BLaER1 treated with 17β-estradiol and CSF1 and Interleukin-3, amounts not matched to agents 10 nM and 100 nM (cell line): Measurements from ENCODE around the gene DUSP5.
"Not testable (repeated sequence)": the region's sequence is repeated elsewhere in the genome, so short reads cannot be mapped to it uniquely, and the experiment has no call there.

Source experiments
- H3K27ac ChIP-seq, 11 experiments: shearing (Covaris generic); formaldehyde crosslinking; 2 replicates each; pipeline ENCODE4 v1.8.1; 2022
- H3K27me3 ChIP-seq, 11 experiments: shearing (Covaris generic); formaldehyde crosslinking; 2 replicates each; pipeline ENCODE4 v1.8.1; 2022
- H3K36me3 ChIP-seq, 11 experiments: shearing (Covaris generic); formaldehyde crosslinking; 2 replicates each; pipeline ENCODE4 v1.8.1; 2022
- H3K4me1 ChIP-seq, 10 experiments: shearing (Covaris generic); formaldehyde crosslinking; 2 replicates each; pipeline ENCODE4 v1.8.1; 2022
- H3K4me2 ChIP-seq, 11 experiments: shearing (Covaris generic); formaldehyde crosslinking; 2 replicates each; pipeline ENCODE4 v1.8.1; 2022
- H3K4me3 ChIP-seq, 10 experiments: shearing (Covaris generic); formaldehyde crosslinking; 2 replicates each; pipeline ENCODE4 v1.8.1; 2022
- H3K9ac ChIP-seq, 11 experiments: shearing (Covaris generic); formaldehyde crosslinking; 2 replicates each; pipeline ENCODE4 v1.8.1; 2022
- H3K9me3 ChIP-seq, 11 experiments: shearing (Covaris generic); formaldehyde crosslinking; replicated peaks in 1 of 11; 2 replicates each; pipeline ENCODE4 v1.8.1; 2022
- H4K20me1 ChIP-seq, 11 experiments: shearing (Covaris generic); formaldehyde crosslinking; 2 replicates each; pipeline ENCODE4 v1.8.1; 2022
- Cebpa-rat ChIP-seq, 11 experiments: shearing (Covaris generic); IDR thresholded peaks; 2 replicates each; pipeline ENCODE4 v1.8.1; 2022

The DUSP5 gene

DNA sequence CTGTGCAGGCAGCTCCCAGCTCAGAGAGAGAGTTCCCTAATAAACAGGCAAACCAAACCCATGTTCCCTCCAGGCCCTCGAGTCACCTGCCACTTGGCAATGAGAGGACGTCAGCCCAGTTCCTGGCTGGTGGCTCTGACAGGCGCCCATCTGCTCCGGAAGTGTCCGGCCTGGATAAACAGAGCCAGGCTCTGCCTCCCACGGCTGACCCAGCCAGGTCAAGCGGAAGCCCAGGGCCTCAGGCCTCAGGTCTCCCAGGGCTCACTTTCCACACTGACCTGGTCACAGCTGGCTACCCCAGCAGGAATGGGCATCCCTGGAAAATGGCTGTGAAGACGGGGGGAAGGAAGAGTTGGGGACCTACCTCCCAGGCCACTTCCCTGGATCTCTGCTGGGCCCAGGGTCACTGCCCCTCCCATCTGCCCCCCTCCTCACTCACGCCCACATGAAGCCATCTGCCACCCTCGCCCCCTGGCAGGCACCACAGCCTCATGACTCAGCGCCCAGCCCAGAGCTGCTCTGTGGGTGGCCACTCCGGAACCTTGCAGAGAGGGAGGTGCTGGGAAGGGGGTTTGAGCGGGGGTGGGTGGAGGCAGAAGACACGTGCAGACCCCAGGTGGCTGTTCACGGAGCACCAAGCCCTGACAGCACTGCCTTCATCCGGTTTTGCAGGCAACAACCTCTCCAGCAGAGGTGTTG, 37.4 kb upstream of the DUSP5 start:
- peak overlapping the region; percentile 73 to 91 (median 86) for H3K4me2 ChIP-seq
- H3K27ac ChIP-seq: peak overlapping the region in 7 of 11 experiments; percentile 11 to 69 (median 41); a peak in 9 of 22 replicates
- H3K9me3 ChIP-seq: no peaks in the 10 kb centered on the region
- H4K20me1 ChIP-seq: no peaks in the 10 kb centered on the region
- no peaks in the 10 kb centered on the region for H3K27me3 ChIP-seq
- peaks cover 58 to 86% (median 73%) of the 10 kb centered on the region in 10 experiments for H3K4me1 ChIP-seq
- peak overlapping the region in 4 of 11 experiments; percentile 17 to 47 (median 33); a peak in 5 of 22 replicates for H3K9ac ChIP-seq
- no peak for TF ChIP-seq Cebpa-rat (IDR thresholded peaks at IDR 0.05)
- H3K36me3 ChIP-seq: no peaks in the 10 kb centered on the region
- H3K4me3 ChIP-seq: no peak overlapping the region

DNA sequence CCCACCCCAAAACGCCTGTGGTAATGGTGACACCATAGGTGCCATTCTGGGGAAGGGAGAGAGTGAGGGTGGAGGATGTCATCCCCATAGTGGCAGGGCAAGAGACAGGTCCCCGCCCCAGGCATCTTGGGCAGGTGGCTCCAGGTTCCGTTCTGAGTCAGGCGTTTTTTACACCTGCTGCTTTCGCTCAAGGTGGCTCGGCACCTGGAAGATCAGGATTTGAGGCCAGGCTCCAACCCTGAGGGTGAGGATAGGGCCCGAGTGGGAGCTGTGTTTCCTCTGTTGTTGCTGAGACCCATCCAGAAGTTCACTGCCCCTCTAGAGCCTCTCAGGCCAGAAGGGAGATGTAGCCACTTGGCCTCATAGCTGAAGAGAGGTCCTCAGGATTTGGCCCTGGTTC, 36.6 kb upstream of the DUSP5 start:
- H4K20me1 ChIP-seq: no peaks in the 10 kb centered on the region
- peaks cover 49 to 80% (median 65%) of the 10 kb centered on the region in 10 experiments for H3K4me1 ChIP-seq
- no peaks in the 10 kb centered on the region for H3K36me3 ChIP-seq
- H3K27me3 ChIP-seq: no peaks in the 10 kb centered on the region
- H3K9me3 ChIP-seq: no peaks in the 10 kb centered on the region
- no peak overlapping the region for H3K4me3 ChIP-seq
- H3K27ac ChIP-seq: peak overlapping the region in 2 of 11 experiments; percentile 39 to 46; a peak in 3 of 22 replicates
- peak overlapping the region; percentile 73 to 91 (median 86); a peak in 21 of 22 replicates for H3K4me2 ChIP-seq
- H3K9ac ChIP-seq: no peak overlapping the region
- no peak for TF ChIP-seq Cebpa-rat (IDR thresholded peaks at IDR 0.05)

DNA sequence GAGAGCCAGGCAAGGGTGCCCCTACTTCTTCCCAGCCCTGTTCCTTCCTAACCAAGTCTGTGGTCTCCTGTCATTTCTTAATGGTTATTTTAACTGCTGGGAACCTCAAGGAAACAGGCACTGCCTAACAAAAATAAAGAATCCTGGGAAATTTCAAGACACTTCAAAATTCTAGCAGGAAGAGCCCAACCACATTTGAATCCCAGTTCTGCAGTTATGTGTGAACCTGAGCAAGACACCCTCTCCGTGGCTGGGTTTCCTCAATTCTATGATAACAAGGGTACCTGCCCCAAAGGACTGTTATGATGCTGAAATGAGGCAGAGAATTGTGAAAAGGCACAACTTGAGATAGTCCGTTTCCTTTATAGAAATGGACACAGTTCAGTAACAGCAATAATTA, 36.2 kb upstream of the DUSP5 start:
- peak overlapping the region in 10 of 11 experiments; percentile 73 to 91 (median 86); a peak in 16 of 22 replicates for H3K4me2 ChIP-seq

DNA sequence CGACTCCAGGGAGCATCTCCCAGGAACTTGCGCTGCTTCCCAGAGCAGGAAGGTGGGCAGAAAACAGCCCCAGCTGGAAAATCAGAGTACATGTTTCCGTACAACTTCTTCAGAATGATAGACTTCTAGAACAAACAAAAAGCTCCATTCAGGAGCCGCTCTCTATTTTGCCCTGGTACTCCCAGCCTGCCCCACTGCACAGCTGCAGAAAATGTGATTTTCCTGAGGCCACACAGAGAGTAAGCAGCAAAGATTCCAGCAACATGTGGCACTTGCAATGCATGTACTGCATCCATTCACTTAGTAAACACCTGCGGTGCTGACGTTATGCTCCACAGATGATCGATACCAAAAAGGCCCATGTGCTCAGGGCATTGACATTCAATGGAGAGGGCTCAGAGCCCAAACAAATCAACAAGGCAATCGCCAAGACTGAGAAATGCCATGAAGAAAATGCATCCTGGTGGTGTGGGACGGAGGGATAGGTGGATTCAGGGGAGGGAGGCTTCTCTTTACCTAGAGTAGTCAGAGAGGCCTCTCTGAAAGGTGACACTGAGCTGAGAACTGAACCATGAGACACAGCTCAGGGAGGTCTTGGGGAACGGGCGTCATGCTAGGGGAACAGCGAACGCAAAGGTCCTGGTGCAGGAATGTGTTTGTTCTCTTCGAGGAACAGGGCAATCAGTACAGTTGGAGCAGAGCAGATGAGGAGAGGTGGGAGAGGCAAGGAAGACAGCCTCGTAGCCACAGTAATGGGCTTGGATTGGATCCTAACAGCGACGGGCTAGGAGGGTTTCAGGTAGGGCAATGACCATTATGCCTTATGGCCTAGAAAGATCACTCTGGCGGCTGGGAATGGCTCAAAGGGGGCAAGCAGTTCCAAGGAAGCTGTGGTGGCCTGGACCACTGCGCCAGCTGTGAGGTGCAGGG, 35.3 kb upstream of the DUSP5 start:
- Histone ChIP-seq H3K9me3 (no peaks in the 10 kb centered on the region), H3K4me2 (peak overlapping the region in 2 of 11 experiments; percentile 25 to 86; a peak in 2 of 22 replicates), H3K4me1 (peaks cover 43 to 67% (median 52%) of the 10 kb centered on the region in 10 experiments)

More for the DNA sequence above, 36.2 kb upstream of the DUSP5 start:
- Histone ChIP-seq H3K36me3 (no peaks in the 10 kb centered on the region), H3K4me3 (no peak overlapping the region), H3K27me3 (no peaks in the 10 kb centered on the region), H3K27ac (peak overlapping the region in 2 of 11 experiments; percentile 39 to 46; a peak in 3 of 22 replicates), H4K20me1 (no peaks in the 10 kb centered on the region), H3K4me1 (peaks cover 45 to 76% (median 61%) of the 10 kb centered on the region in 10 experiments), H3K9ac (no peak overlapping the region), H3K9me3 (no peaks in the 10 kb centered on the region)
- TF ChIP-seq Cebpa-rat (IDR thresholded peaks at IDR 0.05): no peak

GRCh38 chr10:110468258-110468657, 29.4 kb upstream of the DUSP5 start:
- H3K27me3 ChIP-seq, H3K4me3 ChIP-seq, H4K20me1 ChIP-seq, H3K27ac ChIP-seq, H3K4me2 ChIP-seq, H3K36me3 ChIP-seq, H3K9ac ChIP-seq: not testable (repeated sequence)
- Histone ChIP-seq H3K4me1 (peaks cover 6 to 19% (median 12%) of the 10 kb centered on the region in 10 experiments; a peak in 17 of 20 replicates), H3K9me3 (peaks cover 5 to 14% (median 7%) of the 10 kb centered on the region in 11 experiments; a peak in 14 of 22 replicates)

More for the DNA sequence above, 35.3 kb upstream of the DUSP5 start:
- Histone ChIP-seq H4K20me1 (no peaks in the 10 kb centered on the region), H3K36me3 (no peaks in the 10 kb centered on the region), H3K27me3 (no peaks in the 10 kb centered on the region), H3K9ac (no peak overlapping the region), H3K27ac (0 out of 22 replicates have a peak overlapping the region, but pooled peaks of 1 of the 11 experiments have one; percentile 4), H3K4me3 (no peak overlapping the region)
- no peak for TF ChIP-seq Cebpa-rat (IDR thresholded peaks at IDR 0.05)

DNA sequence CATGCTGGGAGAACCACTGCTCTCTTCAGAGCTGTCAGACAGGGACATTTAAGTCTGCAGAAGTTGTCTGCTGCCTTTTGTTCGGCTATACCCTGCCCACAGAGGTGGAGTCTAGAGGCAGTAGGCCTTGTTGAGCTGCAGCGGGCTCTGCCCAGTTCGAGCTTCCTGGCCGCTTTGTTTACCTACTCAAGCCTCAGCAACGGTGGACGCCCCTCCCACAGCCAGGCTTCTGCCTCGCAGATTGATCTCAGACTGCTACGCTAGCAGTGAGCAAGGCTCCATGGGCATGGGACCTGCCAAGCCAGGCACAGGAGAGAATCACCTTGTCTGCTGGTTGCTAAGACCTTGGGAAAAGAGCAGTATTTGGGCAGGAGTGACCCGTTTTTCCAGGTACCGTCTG, 27.2 kb upstream of the DUSP5 start:
- H4K20me1 ChIP-seq, H3K4me2 ChIP-seq: not testable (repeated sequence)

DNA sequence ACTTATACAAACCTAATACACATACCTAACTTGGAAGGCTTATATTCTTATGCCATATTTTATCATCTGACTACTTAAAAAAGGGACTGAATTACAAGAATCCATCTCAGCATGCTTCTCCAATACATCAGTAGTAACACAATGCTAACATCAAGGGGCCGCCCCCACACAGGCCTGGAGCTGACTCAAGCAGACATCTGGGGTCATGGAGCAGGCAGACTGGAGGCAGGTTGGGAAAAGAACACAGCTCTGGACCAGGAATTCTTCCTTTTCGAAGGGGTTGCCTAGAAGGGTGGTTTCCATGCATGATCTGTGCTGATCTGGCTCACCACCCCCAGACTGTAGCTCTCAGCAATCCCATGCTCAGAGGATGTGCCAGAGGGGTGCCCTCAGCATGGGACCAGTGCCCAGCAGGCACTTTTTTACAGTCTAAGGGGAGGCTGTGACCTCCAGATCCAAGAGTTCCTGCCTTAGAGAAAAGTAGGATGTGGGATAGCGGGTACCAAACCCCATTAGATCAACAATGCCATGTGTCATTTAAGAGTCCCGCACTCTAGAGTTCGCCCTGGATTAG, 26.1 kb upstream of the DUSP5 start:
- H3K9me3 ChIP-seq: peaks cover 5 to 14% (median 7%) of the 10 kb centered on the region in 11 experiments; a peak in 14 of 22 replicates
- H3K36me3 ChIP-seq: no peaks in the 10 kb centered on the region
- H3K4me1 ChIP-seq: no peaks in the 10 kb centered on the region
- H4K20me1 ChIP-seq: no peaks in the 10 kb centered on the region
- H3K4me3 ChIP-seq: no peak overlapping the region
- H3K9ac ChIP-seq: no peak overlapping the region
- TF ChIP-seq Cebpa-rat (IDR thresholded peaks at IDR 0.05): no peak
- H3K27me3 ChIP-seq: no peaks in the 10 kb centered on the region
- H3K4me2 ChIP-seq: no peak overlapping the region
- no peak overlapping the region for H3K27ac ChIP-seq

More for the DNA sequence above, 27.2 kb upstream of the DUSP5 start:
- H3K27ac ChIP-seq, H3K27me3 ChIP-seq, H3K9ac ChIP-seq, H3K4me3 ChIP-seq, H3K4me1 ChIP-seq, H3K36me3 ChIP-seq: not testable (repeated sequence)
- H3K9me3 ChIP-seq: peaks cover 5 to 14% (median 7%) of the 10 kb centered on the region in 11 experiments; a peak in 14 of 22 replicates

DNA sequence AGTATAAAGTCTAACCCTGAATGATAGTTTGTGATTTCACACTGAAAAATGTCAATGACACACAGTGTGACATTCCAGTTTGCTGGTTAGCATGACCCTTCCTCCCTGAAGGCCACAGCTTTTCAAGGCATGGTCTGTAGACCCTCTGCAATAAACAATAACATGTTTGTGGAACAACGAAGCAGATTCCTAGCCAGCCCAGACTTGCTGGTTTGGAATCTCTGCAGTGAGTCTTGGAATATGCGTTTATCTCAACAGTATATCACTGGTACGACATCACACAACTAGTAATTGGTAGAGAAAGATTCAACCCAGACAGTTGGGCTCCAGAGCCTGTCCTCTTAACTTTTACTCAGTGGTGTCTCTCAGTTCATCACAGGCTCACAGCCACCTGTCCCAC, 23.7 kb upstream of the DUSP5 start:
- H3K36me3 ChIP-seq: no peaks in the 10 kb centered on the region
- H3K27me3 ChIP-seq: no peaks in the 10 kb centered on the region
- H3K9ac ChIP-seq: no peak overlapping the region
- H3K27ac ChIP-seq: no peak overlapping the region
- H3K4me2 ChIP-seq: no peak overlapping the region
- H3K4me1 ChIP-seq: no peaks in the 10 kb centered on the region
- H3K9me3 ChIP-seq: peaks cover 5 to 14% (median 7%) of the 10 kb centered on the region in 11 experiments; a peak in 14 of 22 replicates
- H3K4me3 ChIP-seq: no peak overlapping the region
- no peak for TF ChIP-seq Cebpa-rat (IDR thresholded peaks at IDR 0.05)
- no peaks in the 10 kb centered on the region for H4K20me1 ChIP-seq

- Histone ChIP-seq H3K9ac (no peak overlapping the region), H3K4me1 (no peaks in the 10 kb centered on the region), H3K27me3 (no peaks in the 10 kb centered on the region), H3K27ac (no peak overlapping the region), H3K4me2 (no peak overlapping the region), H3K4me3 (no peak overlapping the region), H3K9me3 (peaks cover 0 to 6% (median 0%) of the 10 kb centered on the region in 11 experiments; a peak in 4 of 22 replicates), H3K36me3 (no peaks in the 10 kb centered on the region), H4K20me1 (no peaks in the 10 kb centered on the region)
- no peak for TF ChIP-seq Cebpa-rat (IDR thresholded peaks at IDR 0.05)
Observed at GRCh38 chr10:110474826-110475225, 22.9 kb upstream of the DUSP5 start.
